Mucosa of stomach (tissue), 1 donor: Measurements from ENCODE around the gene PEX7.
"Not testable (repeated sequence)": the region's sequence is repeated elsewhere in the genome, so short reads cannot be mapped to it uniquely, and the experiment has no call there.

Experiments
- H3K27me3 ChIP-seq: one replicate; pipeline ENCODE4 v1.7.0; 2013; ENCODE audit warnings: mild to moderate bottlenecking, low read length; ENCODE audit not compliant: control insufficient read depth, insufficient read depth
- H3K36me3 ChIP-seq: one replicate; pipeline ENCODE4 v1.7.0; 2013; ENCODE audit warnings: low read length; ENCODE audit not compliant: control insufficient read depth, insufficient read depth
- H3K4me1 ChIP-seq: one replicate; pipeline ENCODE4 v1.7.0; 2013; ENCODE audit warnings: mild to moderate bottlenecking, low read length; ENCODE audit not compliant: control insufficient read depth, insufficient read depth
- H3K4me3 ChIP-seq: one replicate; pipeline ENCODE4 v1.7.0; 2013; ENCODE audit warnings: low read length
- H3K9ac ChIP-seq: one replicate; pipeline ENCODE4 v1.7.0; 2013; ENCODE audit warnings: mild to moderate bottlenecking, low read length, moderate library complexity
- H3K9me3 ChIP-seq: one replicate; pipeline ENCODE4 v1.7.0; 2013; ENCODE audit warnings: mild to moderate bottlenecking, low read length, moderate library complexity; ENCODE audit not compliant: control insufficient read depth
- donor health status: Pancreatic carcinoma.

PEX7 gene

DNA sequence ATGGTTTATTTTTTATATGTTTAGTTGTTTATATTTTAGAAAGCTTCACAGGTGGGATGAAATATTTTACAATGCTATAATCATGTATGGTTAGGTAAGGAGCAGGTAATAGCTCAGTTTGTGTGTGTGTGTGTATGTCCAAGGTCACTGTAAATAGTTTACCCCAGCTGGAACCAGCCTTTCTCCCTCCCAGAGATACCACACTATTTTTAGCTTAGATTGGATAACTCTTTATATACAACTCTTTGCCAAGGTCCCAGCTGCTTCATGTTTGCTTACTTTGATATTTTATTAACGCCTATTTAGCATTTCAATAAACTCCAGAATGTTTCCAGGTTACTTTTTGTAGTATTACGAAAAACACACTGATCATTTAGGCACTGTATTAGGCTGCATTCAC lies 1.8 kb upstream of the PEX7 start:
- H3K4me3 ChIP-seq, result no peak overlapping the region

DNA sequence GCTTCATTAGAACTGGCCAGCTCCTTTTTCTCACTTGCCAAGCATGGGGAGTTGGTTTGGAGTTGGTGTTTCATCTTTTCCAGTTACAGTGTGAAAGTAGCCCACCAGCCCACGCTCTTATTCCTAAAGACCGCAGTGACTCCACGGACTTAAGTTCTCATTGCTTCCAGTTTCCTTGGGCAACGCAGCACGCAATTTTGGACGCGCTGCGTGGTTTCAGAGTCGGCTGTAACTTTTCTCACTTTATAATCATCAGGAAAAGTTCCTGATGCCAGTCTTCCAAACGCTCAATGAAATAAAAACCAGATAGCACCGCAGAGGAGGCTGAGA lies 381 bp upstream of the PEX7 start:
- H3K4me3 ChIP-seq, result peak overlapping the region; percentile 52
- H3K9ac ChIP-seq, result peak overlapping the region; percentile 69
- H3K4me1 ChIP-seq, result peaks cover 4% of the 10 kb centered on the region
- H3K27me3 ChIP-seq, result no peaks in the 10 kb centered on the region
- no peaks in the 10 kb centered on the region for H3K36me3 ChIP-seq
- H3K9me3 ChIP-seq, result no peaks in the 10 kb centered on the region

More for the DNA sequence above, 1.8 kb upstream of the PEX7 start:
- Histone ChIP-seq H3K9me3 (no peaks in the 10 kb centered on the region), H3K4me1 (peaks cover 4% of the 10 kb centered on the region), H3K27me3 (no peaks in the 10 kb centered on the region), H3K9ac (no peak overlapping the region), H3K36me3 (no peaks in the 10 kb centered on the region)

DNA sequence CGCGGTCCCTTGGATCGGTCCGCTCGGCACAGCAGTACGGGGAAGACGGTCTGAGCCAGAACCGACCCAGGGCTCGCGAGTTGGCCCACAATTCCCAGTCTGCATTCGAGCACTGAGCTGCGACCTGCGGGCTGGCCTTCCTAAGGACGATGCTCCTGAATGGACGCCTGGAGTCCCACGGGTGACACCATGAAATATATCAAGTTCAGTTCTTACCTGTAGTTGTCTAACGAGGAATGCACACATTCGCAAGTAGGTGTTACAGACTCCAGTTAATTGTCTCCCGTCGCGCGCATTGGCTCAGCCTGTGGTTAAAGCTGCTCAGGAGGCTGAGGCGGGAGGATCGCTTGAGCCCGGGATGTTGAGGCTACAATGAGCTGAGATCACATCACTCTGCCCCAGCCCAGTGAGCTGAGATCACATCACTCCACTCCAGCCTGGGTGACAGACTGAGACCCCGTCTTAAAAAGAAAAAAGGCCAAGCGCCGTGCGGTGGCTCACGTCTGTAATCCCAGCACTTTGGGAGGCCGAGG lies 802 bp downstream of the PEX7 start:
- Histone ChIP-seq H3K27me3 (no peaks in the 10 kb centered on the region), H3K9ac (peak overlapping the region; percentile 69), H3K4me3 (peak overlapping the region; percentile 52), H3K36me3 (no peaks in the 10 kb centered on the region), H3K4me1 (peaks cover 4% of the 10 kb centered on the region), H3K9me3 (no peaks in the 10 kb centered on the region)

GRCh38 chr6:136826216-136826615 lies 3.8 kb downstream of the PEX7 start:
- peaks cover 4% of the 10 kb centered on the region for H3K4me1 ChIP-seq
- no peak overlapping the region for H3K9ac ChIP-seq
- no peaks in the 10 kb centered on the region for H3K27me3 ChIP-seq
- no peaks in the 10 kb centered on the region for H3K9me3 ChIP-seq
- H3K4me3 ChIP-seq, result no peak overlapping the region
- H3K36me3 ChIP-seq, result no peaks in the 10 kb centered on the region

DNA sequence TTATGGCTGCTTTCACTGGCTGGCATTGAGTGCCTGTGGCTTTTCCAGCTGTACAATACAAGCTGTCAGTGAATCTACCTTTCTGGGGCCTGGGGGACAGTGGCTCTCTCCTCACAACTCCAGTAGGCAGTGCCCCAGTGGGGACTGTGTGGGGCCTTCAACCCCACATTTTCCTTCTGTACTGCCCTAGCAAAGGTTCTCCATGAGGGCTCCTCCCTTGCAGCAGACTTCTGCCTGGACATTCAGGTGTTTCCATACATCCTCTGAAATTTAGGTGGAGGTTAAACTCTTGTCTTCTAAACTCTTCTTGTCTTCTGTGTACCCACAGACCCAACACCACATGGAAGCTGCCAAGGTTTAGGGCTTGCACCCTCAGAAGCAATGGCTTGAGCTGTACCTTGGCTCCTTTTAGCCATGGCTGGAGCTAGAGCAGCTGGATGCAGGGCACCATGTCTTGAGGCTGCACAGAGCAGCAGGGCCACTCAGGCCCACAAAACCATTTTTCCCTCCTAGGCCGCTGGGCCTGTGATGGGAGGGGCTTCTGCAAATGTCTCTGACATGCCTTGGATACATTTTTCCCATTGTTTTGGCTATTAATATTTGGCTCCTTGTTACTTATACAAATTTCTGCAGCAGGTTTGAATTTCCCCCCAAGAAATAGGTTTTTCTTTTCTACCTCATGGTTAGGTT lies 9.6 kb downstream of the PEX7 start:
- Histone ChIP-seq H3K4me1 (no peaks in the 10 kb centered on the region), H3K9me3 (peaks cover 6% of the 10 kb centered on the region), H3K9ac (no peak overlapping the region), H3K4me3 (no peak overlapping the region), H3K27me3 (no peaks in the 10 kb centered on the region), H3K36me3 (no peaks in the 10 kb centered on the region)

- Histone ChIP-seq H3K36me3 (no peaks in the 10 kb centered on the region), H3K9ac (no peak overlapping the region), H3K4me1 (peaks cover 3% of the 10 kb centered on the region), H3K27me3 (no peaks in the 10 kb centered on the region), H3K4me3 (no peak overlapping the region), H3K9me3 (no peaks in the 10 kb centered on the region)
These were observed 18.0 kb downstream of the PEX7 start for GRCh38 chr6:136840276-136841001.

GRCh38 chr6:136843210-136843609 lies 20.8 kb downstream of the PEX7 start:
- H3K36me3 ChIP-seq, result no peaks in the 10 kb centered on the region
- H3K4me3 ChIP-seq, result no peak overlapping the region

DNA sequence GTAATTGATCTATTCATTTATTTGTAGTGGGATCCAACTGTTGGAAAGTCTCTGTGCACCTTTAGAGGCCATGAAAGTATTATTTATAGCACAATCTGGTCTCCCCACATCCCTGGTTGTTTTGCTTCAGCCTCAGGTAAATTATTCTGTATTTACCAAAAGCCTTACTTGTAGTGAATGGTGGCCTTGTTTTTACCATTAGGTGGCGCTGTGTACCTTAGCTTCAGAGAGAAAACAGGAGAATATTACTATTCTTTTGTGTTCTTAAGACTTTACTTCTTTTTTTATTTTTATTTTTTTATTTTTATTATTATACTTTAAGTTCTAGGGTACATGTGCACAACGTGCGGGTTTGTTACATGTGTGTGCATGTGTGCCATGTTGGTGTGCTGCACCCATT lies 23.7 kb downstream of the PEX7 start:
- Histone ChIP-seq H3K36me3 (no peaks in the 10 kb centered on the region), H3K9me3 (no peaks in the 10 kb centered on the region)

More at GRCh38 chr6:136843210-136843609, 20.8 kb downstream of the PEX7 start:
- H3K27me3 ChIP-seq, result no peaks in the 10 kb centered on the region
- H3K9me3 ChIP-seq, result no peaks in the 10 kb centered on the region
- H3K4me1 ChIP-seq, result peaks cover 3% of the 10 kb centered on the region
- H3K9ac ChIP-seq, result no peak overlapping the region

GRCh38 chr6:136846477-136846876 lies 24.1 kb downstream of the PEX7 start:
- not testable (repeated sequence) for H3K36me3 ChIP-seq, H3K9me3 ChIP-seq, H3K4me3 ChIP-seq, H3K9ac ChIP-seq, H3K4me1 ChIP-seq, H3K27me3 ChIP-seq

More for the DNA sequence above, 23.7 kb downstream of the PEX7 start:
- no peaks in the 10 kb centered on the region for H3K27me3 ChIP-seq
- no peak overlapping the region for H3K9ac ChIP-seq
- no peak overlapping the region for H3K4me3 ChIP-seq
- no peaks in the 10 kb centered on the region for H3K4me1 ChIP-seq

DNA sequence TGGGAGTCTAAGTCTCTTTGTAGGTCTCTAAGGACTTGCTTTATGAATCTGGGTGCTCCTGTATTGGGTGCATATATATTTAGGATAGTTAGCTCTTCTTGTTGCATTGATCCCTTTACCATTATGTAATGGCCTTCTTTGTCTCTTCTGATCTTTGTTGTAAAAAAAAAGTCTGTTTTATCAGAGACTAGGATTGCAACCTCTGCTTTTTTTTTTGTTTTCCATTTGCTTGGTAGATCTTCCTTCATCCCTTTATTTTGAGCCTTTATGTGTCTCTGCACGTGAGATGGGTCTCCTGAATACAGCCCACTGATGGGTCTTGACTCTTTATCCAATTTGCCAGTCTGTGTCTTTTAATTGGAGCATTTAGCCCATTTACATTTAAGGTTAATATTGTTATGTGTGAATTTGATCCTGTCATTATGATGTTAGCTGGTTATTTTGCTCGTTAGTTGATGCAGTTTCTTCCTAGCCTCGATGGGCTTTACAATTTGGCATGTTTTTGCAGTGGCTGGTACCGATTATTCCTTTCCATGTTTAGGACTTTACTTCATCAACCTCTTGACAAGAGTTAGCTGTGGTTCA lies 27.7 kb downstream of the PEX7 start:
- H3K9ac ChIP-seq, H3K27me3 ChIP-seq, H3K4me1 ChIP-seq, H3K9me3 ChIP-seq, H3K36me3 ChIP-seq, H3K4me3 ChIP-seq: not testable (repeated sequence)

GRCh38 chr6:136859430-136859829 lies 37.0 kb downstream of the PEX7 start:
- no peaks in the 10 kb centered on the region for H3K9me3 ChIP-seq
- H3K4me1 ChIP-seq, result no peaks in the 10 kb centered on the region
- no peaks in the 10 kb centered on the region for H3K36me3 ChIP-seq
- H3K9ac ChIP-seq, result no peak overlapping the region
- H3K4me3 ChIP-seq, result no peak overlapping the region
- no peaks in the 10 kb centered on the region for H3K27me3 ChIP-seq

- H3K9ac ChIP-seq, result no peak overlapping the region
- H3K9me3 ChIP-seq, result no peaks in the 10 kb centered on the region
- no peaks in the 10 kb centered on the region for H3K27me3 ChIP-seq
These were observed 37.7 kb downstream of the PEX7 start for GRCh38 chr6:136860043-136860442.

More at GRCh38 chr6:136860043-136860442, 37.7 kb downstream of the PEX7 start:
- Histone ChIP-seq H3K4me3 (no peak overlapping the region), H3K4me1 (no peaks in the 10 kb centered on the region), H3K36me3 (no peaks in the 10 kb centered on the region)
